Inflammatory macrophage treated with lipopolysaccharide for 4 hours (primary cell): ENCODE data around the gene MAP3K3.

ENCODE experiments used
- DNase-seq: peaks from one replicate; pipeline ENCODE4 v3.0.0-alpha.2; 2020

Gene MAP3K3

GRCh38 chr17:63658366-63658765 lies 36.1 kb downstream of the MAP3K3 start:
- no peak for DNase-seq

- DNase-seq = no peak
These were observed 37.6 kb downstream of the MAP3K3 start for GRCh38 chr17:63659850-63660249.

- peak; percentile 87 for DNase-seq
These were observed 43.5 kb downstream of the MAP3K3 start for GRCh38 chr17:63665527-63666214.

- no peak for DNase-seq
These were observed 50.6 kb downstream of the MAP3K3 start for GRCh38 chr17:63672856-63673255.

- DNase-seq = peak; percentile 29
These were observed 53.0 kb downstream of the MAP3K3 start for GRCh38 chr17:63675231-63675606.

- DNase-seq = peak; percentile 61
These were observed 53.7 kb downstream of the MAP3K3 start for GRCh38 chr17:63675607-63676546.

- DNase-seq = no peak
These were observed 54.4 kb downstream of the MAP3K3 start for GRCh38 chr17:63676584-63676983.

DNA sequence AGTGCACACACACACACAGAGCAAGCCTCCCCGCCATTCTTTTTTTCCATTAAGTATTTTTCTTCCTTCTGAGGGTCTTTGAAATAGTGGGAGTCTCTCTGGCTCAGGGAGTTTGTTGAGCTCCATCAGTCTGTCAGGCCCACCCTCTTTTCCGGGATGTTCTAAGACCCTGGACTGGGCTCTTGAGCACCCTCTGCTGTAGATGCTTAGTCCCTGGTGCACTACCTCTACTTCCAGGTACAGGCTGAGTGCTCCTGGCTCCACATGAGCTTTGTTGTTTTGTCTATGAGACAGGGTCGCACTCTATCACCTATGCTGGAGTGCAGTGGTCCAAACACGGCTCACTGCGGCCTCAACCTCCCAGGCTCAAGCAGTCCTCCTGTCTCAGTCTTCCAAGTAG lies 57.0 kb downstream of the MAP3K3 start:
- no peak for DNase-seq

- DNase-seq = no peak
These were observed 58.5 kb downstream of the MAP3K3 start for GRCh38 chr17:63680700-63681099.

GRCh38 chr17:63681530-63681929 lies 59.3 kb downstream of the MAP3K3 start:
- DNase-seq = no peak

GRCh38 chr17:63682441-63682840 lies 60.2 kb downstream of the MAP3K3 start:
- DNase-seq = no peak

- DNase-seq = no peak
These were observed 60.8 kb downstream of the MAP3K3 start for GRCh38 chr17:63682981-63683380.

DNA sequence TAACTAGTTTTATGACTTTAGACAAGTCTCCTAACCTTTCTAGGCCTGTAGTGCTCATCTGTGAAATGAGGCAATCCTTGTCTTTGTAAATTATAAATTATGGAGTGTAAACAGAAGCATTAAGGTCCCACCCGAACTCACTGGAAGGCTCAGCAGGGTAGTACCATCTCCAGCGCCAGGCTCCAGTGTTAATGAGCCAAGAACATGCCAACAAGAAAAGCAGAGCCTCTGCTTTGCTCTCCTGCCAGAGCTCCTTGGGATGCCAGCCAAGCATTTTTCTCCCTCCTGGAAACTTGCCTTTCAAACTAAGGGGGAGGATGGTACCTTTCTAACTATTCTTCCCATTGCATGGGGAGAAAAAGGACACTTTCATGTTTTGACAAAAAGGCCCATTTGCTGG lies 62.8 kb downstream of the MAP3K3 start:
- no peak for DNase-seq

- DNase-seq = no peak
These were observed 63.4 kb downstream of the MAP3K3 start for GRCh38 chr17:63685578-63685977.

DNA sequence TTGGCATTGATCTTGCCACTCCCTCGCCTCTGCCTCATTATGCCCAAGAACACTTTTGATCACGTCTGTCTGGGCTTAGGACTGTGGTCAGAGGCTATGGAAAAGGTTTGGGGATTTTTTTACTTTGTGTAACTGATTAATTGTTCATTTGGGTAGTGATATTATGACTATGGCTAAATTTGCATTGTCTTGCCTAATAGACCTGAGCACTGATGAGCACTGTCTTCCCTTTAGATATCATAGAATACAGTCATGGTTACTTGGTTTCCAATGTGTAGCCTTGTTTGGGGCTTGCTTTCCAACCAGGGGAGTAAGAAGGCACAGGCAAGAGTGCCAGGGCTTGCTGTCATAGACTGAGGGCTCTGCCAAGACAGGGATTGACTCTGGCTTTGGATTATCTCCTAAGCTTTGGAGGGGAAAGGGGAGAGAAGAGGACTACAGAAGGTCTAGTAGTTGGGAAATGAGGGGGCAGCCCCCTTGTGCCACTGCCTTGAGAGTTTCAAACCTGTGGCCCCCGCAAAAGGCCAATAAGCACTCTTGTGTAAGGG lies 64.0 kb downstream of the MAP3K3 start:
- DNase-seq = no peak

DNA sequence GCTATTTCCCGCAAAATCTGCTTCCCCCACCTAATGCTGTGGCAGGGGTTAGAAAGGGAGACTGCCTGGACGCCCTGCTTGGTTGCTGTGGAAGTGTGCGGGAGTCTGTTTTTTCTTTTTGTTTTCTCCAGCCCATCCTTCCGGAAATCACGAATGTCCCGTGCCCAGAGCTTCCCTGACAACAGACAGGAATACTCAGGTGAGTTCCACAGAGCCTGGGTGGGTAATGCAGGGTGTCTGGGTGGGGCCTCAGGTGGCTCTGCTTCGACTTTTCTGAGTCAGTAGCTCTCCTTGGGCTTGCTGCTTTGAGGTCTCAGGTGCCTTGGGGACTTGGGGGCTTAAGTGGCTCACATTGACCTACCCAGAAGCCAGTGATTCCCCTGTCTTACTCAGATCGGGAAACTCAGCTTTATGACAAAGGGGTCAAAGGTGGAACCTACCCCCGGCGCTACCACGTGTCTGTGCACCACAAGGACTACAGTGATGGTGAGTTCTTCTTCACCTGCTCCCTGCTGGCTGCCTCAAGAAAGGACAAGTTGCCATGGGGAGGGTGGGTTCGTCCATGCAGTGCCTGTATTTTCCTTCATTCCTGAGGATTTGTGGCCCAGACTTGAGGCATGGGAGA lies 66.3 kb downstream of the MAP3K3 start:
- no peak for DNase-seq

- DNase-seq = no peak
These were observed 67.3 kb downstream of the MAP3K3 start for GRCh38 chr17:63689479-63689878.

DNA sequence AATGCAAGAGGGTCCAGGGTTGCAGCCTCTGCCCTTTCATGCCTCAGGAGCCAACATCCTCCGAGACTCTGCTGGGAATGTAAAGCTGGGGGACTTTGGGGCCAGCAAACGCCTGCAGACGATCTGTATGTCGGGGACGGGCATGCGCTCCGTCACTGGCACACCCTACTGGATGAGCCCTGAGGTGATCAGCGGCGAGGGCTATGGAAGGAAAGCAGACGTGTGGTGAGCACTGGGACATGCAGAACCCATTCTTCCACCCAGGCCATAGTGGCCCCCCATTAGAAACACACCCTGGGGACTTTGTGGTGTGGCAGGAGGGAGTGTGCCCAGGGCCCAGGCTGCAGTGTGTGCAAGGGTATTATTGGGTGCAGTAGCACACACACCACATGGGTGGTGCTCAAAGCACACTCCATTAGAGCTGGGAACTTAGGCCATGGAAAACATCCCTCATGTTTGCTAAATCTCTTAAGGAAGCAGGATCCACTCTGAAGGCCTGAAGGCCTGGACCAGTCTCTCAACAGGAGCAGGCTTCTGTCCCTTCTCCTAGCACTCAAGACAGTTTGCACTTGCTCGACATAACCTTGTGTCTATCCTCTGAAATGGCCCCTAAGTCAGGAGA lies 70.1 kb downstream of the MAP3K3 start:
- no peak for DNase-seq

DNA sequence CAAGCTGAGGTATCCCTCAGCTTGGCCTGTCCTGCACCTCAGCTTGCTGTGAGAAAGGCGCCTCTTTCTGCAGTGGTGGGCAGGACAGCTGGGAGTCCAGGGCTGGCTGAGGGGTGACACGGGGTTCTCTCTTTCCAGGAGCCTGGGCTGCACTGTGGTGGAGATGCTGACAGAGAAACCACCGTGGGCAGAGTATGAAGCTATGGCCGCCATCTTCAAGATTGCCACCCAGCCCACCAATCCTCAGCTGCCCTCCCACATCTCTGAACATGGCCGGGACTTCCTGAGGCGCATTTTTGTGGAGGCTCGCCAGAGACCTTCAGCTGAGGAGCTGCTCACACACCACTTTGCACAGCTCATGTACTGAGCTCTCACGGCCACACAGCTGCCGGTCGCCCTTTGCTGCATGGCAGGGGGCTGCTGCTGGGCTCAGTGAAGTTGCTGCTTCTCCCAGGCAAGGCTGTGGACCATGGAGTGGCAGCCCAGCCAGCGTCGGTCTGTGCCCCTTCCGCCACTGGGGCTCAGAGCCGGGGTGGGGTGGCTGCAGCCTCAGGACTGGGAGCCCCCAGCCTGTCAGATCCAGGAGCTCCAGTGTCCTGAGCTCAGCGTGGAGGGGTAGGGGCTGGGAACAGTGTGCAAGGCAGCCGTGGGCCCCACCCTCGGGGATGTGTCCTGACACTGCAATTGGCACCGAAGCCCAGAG lies 71.3 kb downstream of the MAP3K3 start:
- no peak for DNase-seq

- no peak for DNase-seq
These were observed 72.2 kb downstream of the MAP3K3 start for GRCh38 chr17:63694229-63694949.

DNA sequence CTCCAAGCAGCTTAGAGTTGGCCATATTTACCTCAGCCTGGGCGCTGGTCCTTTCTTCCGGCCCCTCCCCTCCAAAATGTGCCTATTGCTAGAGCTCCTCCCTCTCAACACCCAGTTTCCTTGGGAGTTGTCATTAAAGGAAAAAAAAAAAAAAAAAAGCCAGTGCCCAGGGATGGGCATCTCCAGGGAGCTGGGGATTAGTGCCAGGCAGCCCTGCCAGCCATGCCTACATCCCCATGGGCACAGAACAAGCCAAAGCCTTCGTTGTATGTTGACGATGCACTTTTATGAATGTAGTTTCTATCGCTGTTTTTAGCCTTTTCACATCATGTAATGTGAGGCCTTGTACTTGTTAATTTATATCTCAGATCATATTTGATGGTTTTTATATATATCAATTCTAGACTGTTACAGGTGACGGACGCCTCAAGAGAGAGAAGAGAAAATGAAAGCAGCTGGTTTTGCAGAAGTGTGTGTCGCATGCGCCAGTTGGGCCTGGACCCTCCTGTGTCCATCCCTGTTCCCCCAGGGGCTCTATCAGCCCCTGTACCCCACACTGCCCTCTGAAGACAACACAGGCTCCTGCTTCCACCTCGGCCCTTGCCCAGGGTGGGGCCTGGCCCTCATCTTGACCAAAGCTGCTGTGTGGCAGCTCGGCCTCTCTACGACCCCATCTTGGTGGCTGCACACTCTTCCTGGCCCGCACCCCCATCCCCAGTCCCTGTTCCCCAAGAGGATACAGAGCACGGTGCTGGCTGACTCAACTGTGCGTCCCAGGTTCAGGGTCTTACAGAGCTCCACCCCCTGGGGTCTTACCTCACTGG lies 72.9 kb downstream of the MAP3K3 start:
- no peak for DNase-seq
